H1 (cell line): ENCODE results near the gene DNAH10. TPM values are rescaled to one million over a fixed set of nuclear protein-coding genes. Genes with fewer than 3 reads are reported as not detected.

ENCODE experiments used
- CTCF ChIA-PET: fragments of 300-600 bp; sonication (Branson Sonifier 250); formaldehyde crosslinking; loops from one replicate; lab custom pipeline; 2021; ENCODE audit not compliant: partially characterized antibody; lab: Charles Lee
- POLR2A ChIA-PET: fragments of 300-600 bp; sonication (Branson Sonifier 250); formaldehyde crosslinking; loops from one replicate; lab custom pipeline; 2021; ENCODE audit warnings: inconsistent platforms; ENCODE audit not compliant: partially characterized antibody; lab: Charles Lee
- DNase-seq, 2 experiments: peaks; one replicate each; pipeline versions ENCODE4 v3.0.0 to v3.0.0-alpha.2; 2010 to 2022; ENCODE audit warnings: low spot score in 2 of 2, low read depth in 1 of 2, mixed read lengths in 1 of 2
- FAIRE-seq: peaks from 2 replicates; lab custom pipeline; 2011; peaks lifted over from hg19 to GRCh38; lab: Jason Lieb, UNC
- H2AFZ ChIP-seq: 2 replicates; pipeline ENCODE4 v1.8.1; 2012; ENCODE audit warnings: low read length, inconsistent platforms
- H2AK5ac ChIP-seq: 2 replicates; pipeline ENCODE4 v1.6.1; 2013; ENCODE audit warnings: low read depth, low read length
- H2BK120ac ChIP-seq: replicated peaks from 2 replicates; pipeline ENCODE3; 2013; ENCODE audit warnings: low read depth, low read length, inconsistent platforms
- H2BK12ac ChIP-seq: 2 replicates; pipeline ENCODE4 v1.6.1; 2013; ENCODE audit warnings: low read depth, low read length
- H2BK15ac ChIP-seq: 2 replicates; pipeline ENCODE4 v1.6.1; 2013; ENCODE audit warnings: low read length
- H2BK20ac ChIP-seq: 2 replicates; pipeline ENCODE4 v1.6.1; 2013; ENCODE audit warnings: low read length
- H2BK5ac ChIP-seq: 2 replicates; pipeline ENCODE4 v1.6.1; 2013; ENCODE audit warnings: low read depth, low read length
- H3K14ac ChIP-seq: 2 replicates; pipeline ENCODE4 v1.6.1; 2013; ENCODE audit warnings: inconsistent platforms; ENCODE audit not compliant: insufficient read length
- H3K18ac ChIP-seq: 2 replicates; pipeline ENCODE4 v1.6.1; 2013; ENCODE audit warnings: low read length; ENCODE audit errors: extremely low read depth
- H3K23ac ChIP-seq: 2 replicates; pipeline ENCODE4 v1.6.1; 2013; ENCODE audit warnings: inconsistent platforms; ENCODE audit not compliant: insufficient read length
- H3K23me2 ChIP-seq: 2 replicates; pipeline ENCODE4 v1.6.1; 2013; ENCODE audit warnings: low read depth, low read length
- H3K27ac ChIP-seq: 2 replicates; pipeline ENCODE4 v1.6.1; 2011; ENCODE audit warnings: low read depth, low read length, inconsistent platforms
- H3K27me3 ChIP-seq, 4 experiments: replicated peaks in 1 of 4; 1 replicate in 1 of 4; 2 replicates in 3 of 4; pipeline versions ENCODE4 v1.6.1 to v1.8.1; 2011 to 2013; ENCODE audit warnings: low read length in 3 of 4, mild to moderate bottlenecking in 3 of 4, inconsistent platforms in 2 of 4, mixed read lengths in 2 of 4, moderate library complexity in 1 of 4; ENCODE audit not compliant: control insufficient read depth in 3 of 4, insufficient read depth in 3 of 4; ENCODE audit errors: extremely low read depth in 1 of 4
- H3K36me3 ChIP-seq, 4 experiments: 2 replicates each; pipeline versions ENCODE4 v1.6.1 to v1.8.1; 2011 to 2013; ENCODE audit warnings: mild to moderate bottlenecking in 4 of 4, low read length in 3 of 4, moderate library complexity in 2 of 4, control low read depth in 1 of 4, inconsistent platforms in 1 of 4; ENCODE audit not compliant: insufficient read depth in 4 of 4, control insufficient read depth in 2 of 4
- H3K4ac ChIP-seq: replicated peaks from 2 replicates; pipeline ENCODE3; 2013; ENCODE audit warnings: low read length, low read depth, mixed read lengths, inconsistent platforms; ENCODE audit not compliant: insufficient read length
- H3K4me1 ChIP-seq, 4 experiments: replicated peaks in 1 of 4; 1 replicate in 1 of 4; 2 replicates in 3 of 4; pipeline versions ENCODE4 v1.6.1 to v1.8.1; 2011 to 2013; ENCODE audit warnings: low read length in 3 of 4, inconsistent platforms in 2 of 4, mixed read lengths in 1 of 4; ENCODE audit not compliant: insufficient read depth in 4 of 4, control insufficient read depth in 3 of 4
- H3K4me2 ChIP-seq, 2 experiments: 2 replicates each; pipeline versions ENCODE4 v1.6.1 to v1.8.1; 2011 to 2013; ENCODE audit warnings: low read depth in 2 of 2, low read length in 2 of 2, control low read depth in 1 of 2, inconsistent platforms in 1 of 2, mild to moderate bottlenecking in 1 of 2; ENCODE audit not compliant: insufficient read depth in 1 of 2
- H3K4me3 ChIP-seq, 4 experiments: fragments of 200-600, 300-600 bp in 1 of 4; sonication (generic), shearing (Covaris generic), sonication (Bioruptor Twin) in 1 of 4; 2 replicates each; pipeline versions ENCODE4 v1.5.1 to v1.8.1; 2011 to 2016; ENCODE audit warnings: low read length in 4 of 4, low read depth in 3 of 4, control low read depth in 2 of 4, inconsistent platforms in 2 of 4, mild to moderate bottlenecking in 2 of 4, mixed read lengths in 1 of 4, moderate library complexity in 1 of 4; ENCODE audit not compliant: insufficient read depth in 2 of 4; ENCODE audit errors: extremely low read depth in 1 of 4
- H3K56ac ChIP-seq: replicated peaks from 2 replicates; pipeline ENCODE3; 2013; ENCODE audit warnings: low read depth, mild to moderate bottlenecking, mixed read lengths, low read length, inconsistent platforms; ENCODE audit not compliant: insufficient read length
- H3K79me1 ChIP-seq: 2 replicates; pipeline ENCODE4 v1.6.1; 2013; ENCODE audit warnings: low read depth, low read length, control low read depth
- H3K79me2 ChIP-seq, 2 experiments: 2 replicates each; pipeline versions ENCODE4 v1.6.1 to v1.8.1; 2012 to 2013; ENCODE audit warnings: low read length in 2 of 2, mild to moderate bottlenecking in 2 of 2, inconsistent platforms in 1 of 2; ENCODE audit not compliant: insufficient read depth in 2 of 2, control insufficient read depth in 1 of 2
- H3K9ac ChIP-seq, 4 experiments: replicated peaks in 1 of 4; 1 replicate in 1 of 4; 2 replicates in 3 of 4; pipeline versions ENCODE4 v1.6.1 to v1.8.1; 2011 to 2013; ENCODE audit warnings: low read depth in 3 of 4, low read length in 3 of 4, control low read depth in 2 of 4, mild to moderate bottlenecking in 2 of 4, moderate library complexity in 2 of 4, inconsistent platforms in 1 of 4; ENCODE audit errors: extremely low read depth in 1 of 4
- H3K9me3 ChIP-seq, 2 experiments: 2 replicates each; pipeline versions ENCODE4 v1.6.1 to v1.8.1; 2012 to 2013; ENCODE audit warnings: mild to moderate bottlenecking in 2 of 2, moderate library complexity in 2 of 2, control low read depth in 1 of 2, inconsistent platforms in 1 of 2, low read depth in 1 of 2, low read length in 1 of 2, mixed read lengths in 1 of 2; ENCODE audit not compliant: insufficient read depth in 2 of 2
- H4K20me1 ChIP-seq, 2 experiments: replicated peaks in 1 of 2; 2 replicates each; pipeline versions ENCODE3 to v1.8.1; 2011 to 2013; ENCODE audit warnings: inconsistent platforms in 2 of 2, low read length in 2 of 2, mild to moderate bottlenecking in 1 of 2; ENCODE audit not compliant: insufficient read depth in 2 of 2, control insufficient read depth in 1 of 2
- H4K5ac ChIP-seq: 2 replicates; pipeline ENCODE4 v1.6.1; 2013; ENCODE audit warnings: low read length, low read depth, mixed read lengths, inconsistent platforms; ENCODE audit not compliant: insufficient read length
- H4K8ac ChIP-seq: 2 replicates; pipeline ENCODE4 v1.8.0; 2013; ENCODE audit warnings: mild to moderate bottlenecking, moderate library complexity, low read length, inconsistent platforms; ENCODE audit not compliant: insufficient read depth; ENCODE audit errors: extremely low read depth
- H4K91ac ChIP-seq: replicated peaks from 2 replicates; pipeline ENCODE3; 2013; ENCODE audit warnings: low read length, mixed read lengths, inconsistent platforms; ENCODE audit not compliant: insufficient read length
- BCL11A ChIP-seq, 2 experiments: IDR thresholded peaks; one replicate each; pipeline ENCODE4 v1.6.1; 2011; ENCODE audit warnings: low read depth in 2 of 2, low read length in 2 of 2, mild to moderate bottlenecking in 2 of 2
- CREB1 ChIP-seq: IDR thresholded peaks from 2 replicates; pipeline ENCODE4 v1.6.1; 2012; ENCODE audit warnings: inconsistent platforms
- EZH2 ChIP-seq: fragments of 200-600 bp; sonication (generic); IDR thresholded peaks from 2 replicates; pipeline ENCODE4 v1.7.1; 2012; ENCODE audit warnings: low read depth, mild to moderate bottlenecking, moderate library complexity, low read length, inconsistent platforms; ENCODE audit not compliant: severe bottlenecking
- POLR2A ChIP-seq, 2 experiments: IDR thresholded peaks; 1 replicate in 1 of 2; 2 replicates in 1 of 2; pipeline ENCODE4 v1.6.1; 2011; ENCODE audit warnings: low read depth in 2 of 2, low read length in 2 of 2, mild to moderate bottlenecking in 2 of 2; ENCODE audit errors: control extremely low read depth in 1 of 2
- RXRA ChIP-seq: IDR thresholded peaks from 2 replicates; pipeline ENCODE4 v1.6.1; 2011; ENCODE audit warnings: low read depth, mild to moderate bottlenecking, low read length, moderate library complexity; ENCODE audit not compliant: insufficient read depth
- SAP30 ChIP-seq: fragments of 300-600 bp; sonication (generic); IDR thresholded peaks from 2 replicates; pipeline ENCODE4 v1.7.1; 2012; ENCODE audit warnings: low read length, moderate library complexity, mild to moderate bottlenecking, inconsistent platforms; ENCODE audit not compliant: insufficient read depth, insufficient replicate concordance
- TAF1 ChIP-seq: IDR thresholded peaks from 2 replicates; pipeline ENCODE4 v1.6.1; 2011; ENCODE audit warnings: mild to moderate bottlenecking, low read depth, low read length
- TEAD4 ChIP-seq: IDR thresholded peaks from 2 replicates; pipeline ENCODE4 v1.6.1; 2012; ENCODE audit warnings: low read depth, low read length, inconsistent platforms, mixed read lengths
- WGBS, 2 experiments: shearing (Covaris generic) in 1 of 2; methylation state at CpG; one replicate each; pipeline versions ENCODE4 v1.1.6 to v1.1.7; 2013 to 2015; ENCODE audit warnings: low lambda C conversion rate in 2 of 2, mixed read lengths in 2 of 2, inconsistent platforms in 1 of 2, low coverage in 1 of 2, missing lambda C conversion rate in 1 of 2; ENCODE audit not compliant: insufficient replicate concordance in 2 of 2, insufficient coverage in 1 of 2, insufficient read length in 1 of 2; ENCODE audit errors: extremely low coverage in 1 of 2, missing lambda C conversion rate in 1 of 2; 5-methylcytosine and 5-hydroxymethylcytosine counted together
- polyA plus RNA-seq, 7 experiments: library from polyadenylated mRNA; depleted of rRNA in 3 of 7; stranded (reverse) in 5 of 7; unstranded in 2 of 7; fragments of >200 nt in 5 of 7; fragments of 200-250 nt in 2 of 7; gene quantifications; 1 replicate in 5 of 7; 2 replicates in 1 of 7; 4 replicates in 1 of 7; pipeline versions ENCODE4 v1.2.1 to v1.2.3, GENCODE V29; 2011 to 2013; ENCODE audit warnings: missing spikeins in 2 of 7, mixed read lengths in 2 of 7
- total RNA-seq: library from RNA; stranded (reverse); fragmentation: NEBNext Ultra II Directional; extraction: Animal tissue kit (Norgen Biotek cat#: 25700); gene quantifications from 2 replicates; pipeline ENCODE4 v1.2.1, GENCODE V29; 2021

Gene DNAH10
- total and polyA plus RNA-seq, 2 of the 8 experiments (the other 6 are each of a cell fraction or from before 2014, with no cell fraction given): 0.02 to 0.24 TPM

- H3K4ac ChIP-seq: no peak overlapping the region
- H3K4me1 ChIP-seq: peaks cover 0 to 6% (median 1%) of the 10 kb centered on the region in 4 experiments; a peak in 4 of 7 replicates
- no peak overlapping the region for H3K4me2 ChIP-seq
- ChIA-PET CTCF (interaction anchor here (0.6 to 1.5 kb wide), 3 partner anchors 18 to 327 kb away, joined by 3 to 4 read pairs (median 4); no protein-coding TSS in a partner anchor), POLR2A (no interaction called here)
- H3K79me1 ChIP-seq: no peaks in the 10 kb centered on the region
- no peak overlapping the region for H3K4me3 ChIP-seq
- H3K14ac ChIP-seq: no peak overlapping the region
- no peak overlapping the region for H3K23ac ChIP-seq
- no peak overlapping the region for H3K9ac ChIP-seq
- H2AFZ ChIP-seq: no peak overlapping the region; the same call in 1 of the 2 replicates
- no peak overlapping the region for H4K91ac ChIP-seq
- H2BK12ac ChIP-seq: no peak overlapping the region
- H3K56ac ChIP-seq: no peak overlapping the region
- DNase-seq (no peak), FAIRE-seq (no peak)
- H2BK20ac ChIP-seq: no peak overlapping the region
- no peak overlapping the region for H4K5ac ChIP-seq
- peaks cover 0 to 2% of the 10 kb centered on the region in 2 experiments; a peak in 1 of 4 replicates for H3K9me3 ChIP-seq
- H3K36me3 ChIP-seq: no peaks in the 10 kb centered on the region
- no peaks in the 10 kb centered on the region for H3K23me2 ChIP-seq
- no peak overlapping the region for H2AK5ac ChIP-seq
- H3K18ac ChIP-seq: no peak overlapping the region
- 89% methylated on average over 22 of the region's 22 CpGs; no CpG with 5 or more reads in 1 of the 2 experiments for WGBS, 2 experiments
- H4K8ac ChIP-seq: no peak overlapping the region
- no peak overlapping the region for H3K27ac ChIP-seq
- H3K79me2 ChIP-seq: no peaks in the 10 kb centered on the region
- no peak overlapping the region for H2BK15ac ChIP-seq
- no peaks in the 10 kb centered on the region for H4K20me1 ChIP-seq
- H3K27me3 ChIP-seq: no peaks in the 10 kb centered on the region; a peak in 3 of 7 replicates
- TF ChIP-seq TEAD4 (no peak), BCL11A (IDR thresholded peaks at IDR 0.05; ENCODE audit: low read depth in 2 of 2, low read length in 2 of 2) (no peak), EZH2 (no peak), CREB1 (no peak), RXRA (no peak), POLR2A (IDR thresholded peaks at IDR 0.05; ENCODE audit: control extremely low read depth in 1 of 2, low read depth in 2 of 2, low read length in 2 of 2) (no peak), TAF1 (no peak), SAP30 (no peak)
- TF ChIP-seq, all 59 proteins: peak for 0
- Histone ChIP-seq H2BK120ac (no peak overlapping the region), H2BK5ac (no peak overlapping the region)
Observed at GRCh38 chr12:123886931-123887582, 125.0 kb downstream of the DNAH10 start.
